K562 treated with DMSO at 1 percent for 48 hours (cell line): ENCODE measurements around the gene STARD3. TPM values are rescaled to one million over a fixed set of nuclear protein-coding genes. Genes with fewer than 3 reads are reported as not detected.

ENCODE experiments used
- total RNA-seq: library from RNA; unstranded; fragments of 300-600 nt; gene quantifications from 2 replicates; pipeline ENCODE4 v1.2.3, GENCODE V29; 2022; ENCODE audit warnings: low replicate concordance; ENCODE audit errors: extremely low read depth

The STARD3 gene
- not detected in 2 replicates for total RNA-seq

GRCh38 chr17:39636927-39637736, at the start of gene STARD3:
TSS of gene STARD3 (plus strand) at chr17:39637144. CDS start at chr17:39653532, 16,388 bp downstream.

GRCh38 chr17:39607851-39608130, 29.2 kb upstream of the STARD3 start, which contains the start of gene NEUROD2:
TSS of gene NEUROD2 (minus strand) at chr17:39607920. CDS start at chr17:39606599, 1,321 bp downstream.

GRCh38 chr17:39626171-39627046, 10.5 kb upstream of the STARD3 start, which contains the start of gene PPP1R1B:
TSS of gene PPP1R1B (plus strand) at chr17:39626952. CDS start at chr17:39627393, 441 bp downstream.

GRCh38 chr17:39664581-39665561, 27.9 kb downstream of the STARD3 start, which contains the start of gene TCAP:
TSS of gene TCAP (plus strand) at chr17:39665349. CDS start at chr17:39665360, 11 bp downstream.

GRCh38 chr17:39667945-39668924, 31.3 kb downstream of the STARD3 start, which contains the start of gene PNMT:
TSS of gene PNMT (plus strand) at chr17:39668453. CDS start at chr17:39668476, 23 bp downstream.

GRCh38 chr17:39687546-39688474, 50.9 kb downstream of the STARD3 start, which contains the start of gene PGAP3:
TSS of gene PGAP3 (minus strand) at chr17:39688057. CDS start at chr17:39688014, 43 bp downstream.

GRCh38 chr17:39699818-39700147, 62.8 kb downstream of the STARD3 start, which contains the start of gene ERBB2:
TSS of gene ERBB2 (plus strand) at chr17:39700064. CDS start at chr17:39700239, 175 bp downstream.

Other genes with a start within 250 kb of the STARD3 start
- not detected in 2 replicates for gene FBXL20, start 235.5 kb upstream of the STARD3 start, total RNA-seq
- not detected in 2 replicates for gene MED1, start 185.9 kb upstream of the STARD3 start, total RNA-seq
- gene CDK12, start 175.7 kb upstream of the STARD3 start, total RNA-seq = not detected in 2 replicates
- not detected in 2 replicates for gene NEUROD2, start 29.2 kb upstream of the STARD3 start, total RNA-seq
- not detected in 2 replicates for gene PPP1R1B, start 10.2 kb upstream of the STARD3 start, total RNA-seq
- gene TCAP, start 28.2 kb downstream of the STARD3 start, total RNA-seq = not detected in 2 replicates
- gene PNMT, start 31.3 kb downstream of the STARD3 start, total RNA-seq = not detected in 2 replicates
- gene PGAP3, start 50.9 kb downstream of the STARD3 start, total RNA-seq = not detected in 2 replicates
- not detected in 2 replicates for gene ERBB2, start 62.9 kb downstream of the STARD3 start, total RNA-seq
- not detected in 2 replicates for gene MIEN1, start 93.4 kb downstream of the STARD3 start, total RNA-seq
- gene GRB7, start 100.8 kb downstream of the STARD3 start, total RNA-seq = not detected in 2 replicates
- gene IKZF3, start 227.2 kb downstream of the STARD3 start, total RNA-seq = not detected in 2 replicates
- gene ZPBP2, start 231.1 kb downstream of the STARD3 start, total RNA-seq = not detected in 2 replicates